CD14-positive monocyte (primary cell): Measurements from ENCODE around the gene KLHL14. TPM values are rescaled to one million over a fixed set of nuclear protein-coding genes. Genes with fewer than 3 reads are reported as not detected.

Experiments
- DNase-seq, 3 donors: peaks; one replicate each; pipeline ENCODE4 v3.0.0-alpha.2; 2011 to 2022
- H2AFZ ChIP-seq: 2 replicates; pipeline ENCODE4 v1.6.0; 2012; ENCODE audit warnings: mild to moderate bottlenecking, low read depth, low read length, inconsistent platforms; ENCODE audit not compliant: insufficient read depth, poor library complexity, severe bottlenecking
- H3K27ac ChIP-seq, 2 donors: 1 replicate in 1 of 2; 2 replicates in 1 of 2; pipeline ENCODE4 v1.5.1; 2012 to 2013; ENCODE audit warnings: low read length in 2 of 2, control low read depth in 1 of 2, inconsistent platforms in 1 of 2, low read depth in 1 of 2, mild to moderate bottlenecking in 1 of 2
- H3K27me3 ChIP-seq, 2 donors: one replicate each; pipeline versions ENCODE4 v1.6.0 to v1.6.1; 2011 to 2013; ENCODE audit warnings: low read length in 2 of 2; ENCODE audit not compliant: control insufficient read depth in 2 of 2, insufficient read depth in 2 of 2
- H3K36me3 ChIP-seq, 2 donors: replicated peaks in 1 of 2; 1 replicate in 1 of 2; 2 replicates in 1 of 2; pipeline versions ENCODE4 v1.5.1 to v1.6.1; 2012 to 2013; ENCODE audit warnings: low read length in 2 of 2, control low read depth in 1 of 2, inconsistent platforms in 1 of 2, mild to moderate bottlenecking in 1 of 2; ENCODE audit not compliant: insufficient read depth in 2 of 2, control insufficient read depth in 1 of 2
- H3K4me1 ChIP-seq, 2 donors: 1 replicate in 1 of 2; 2 replicates in 1 of 2; pipeline versions ENCODE4 v1.5.1 to v1.6.1; 2012 to 2013; ENCODE audit warnings: low read length in 2 of 2, control low read depth in 1 of 2, inconsistent platforms in 1 of 2, mild to moderate bottlenecking in 1 of 2, moderate library complexity in 1 of 2; ENCODE audit not compliant: insufficient read depth in 2 of 2, control insufficient read depth in 1 of 2
- H3K4me2 ChIP-seq: replicated peaks from 2 replicates; pipeline ENCODE3; 2012; ENCODE audit warnings: low read length, moderate library complexity, mild to moderate bottlenecking; ENCODE audit not compliant: poor library complexity, severe bottlenecking; ENCODE audit errors: extremely low read depth
- H3K4me3 ChIP-seq, 3 experiments: fragments of 200-600 bp in 1 of 3; sonication (generic) in 1 of 3; replicated peaks in 1 of 3; 1 replicate in 2 of 3; 2 replicates in 1 of 3; pipeline ENCODE4 v1.5.1; 2011 to 2013; ENCODE audit warnings: low read length in 3 of 3, mild to moderate bottlenecking in 3 of 3, control low read depth in 2 of 3, low read depth in 2 of 3, inconsistent platforms in 1 of 3, moderate library complexity in 1 of 3
- H3K79me2 ChIP-seq: 2 replicates; pipeline ENCODE4 v1.6.0; 2012; ENCODE audit warnings: mild to moderate bottlenecking, control low read depth, inconsistent platforms, low read length, moderate library complexity; ENCODE audit not compliant: insufficient read depth
- H3K9ac ChIP-seq: 2 replicates; pipeline ENCODE4 v1.6.0; 2017; ENCODE audit warnings: low read length, mild to moderate bottlenecking; ENCODE audit not compliant: insufficient read depth, poor library complexity, severe bottlenecking
- H3K9me3 ChIP-seq, 2 donors: replicated peaks in 1 of 2; 1 replicate in 1 of 2; 2 replicates in 1 of 2; pipeline versions ENCODE4 v1.5.1 to v1.6.1; 2012 to 2013; ENCODE audit warnings: low read length in 2 of 2, control low read depth in 1 of 2; ENCODE audit not compliant: control insufficient read depth in 1 of 2, insufficient read depth in 1 of 2
- H4K20me1 ChIP-seq: 2 replicates; pipeline ENCODE4 v1.6.0; 2012; ENCODE audit warnings: mild to moderate bottlenecking, low read length, control low read depth, moderate library complexity; ENCODE audit not compliant: insufficient read depth
- H3K27ac Mint-ChIP-seq, 7 donors: one replicate each; pipeline ENCODE4 v1.8.0; 2020; ENCODE audit warnings: mild to moderate bottlenecking in 7 of 7, mixed read lengths in 7 of 7, moderate library complexity in 6 of 7, inconsistent platforms in 2 of 7
- H3K27me3 Mint-ChIP-seq, 3 donors: one replicate each; pipeline ENCODE4 v1.8.0; 2021 to 2022; ENCODE audit warnings: low read depth in 3 of 3, mild to moderate bottlenecking in 3 of 3, mixed read lengths in 3 of 3, moderate library complexity in 3 of 3, inconsistent platforms in 1 of 3
- H3K36me3 Mint-ChIP-seq, 2 donors: one replicate each; pipeline ENCODE4 v1.8.0; 2020; ENCODE audit warnings: mixed read lengths in 2 of 2, inconsistent platforms in 1 of 2, mild to moderate bottlenecking in 1 of 2
- H3K4me1 Mint-ChIP-seq: one replicate; pipeline ENCODE4 v1.8.0; 2020; ENCODE audit warnings: mild to moderate bottlenecking, mixed read lengths
- H3K4me3 Mint-ChIP-seq, 2 donors: one replicate each; pipeline ENCODE4 v1.8.0; 2020; ENCODE audit warnings: mild to moderate bottlenecking in 2 of 2, mixed read lengths in 2 of 2, moderate library complexity in 1 of 2
- H3K9me3 Mint-ChIP-seq, 7 donors: one replicate each; pipeline ENCODE4 v1.8.0; 2020 to 2022; ENCODE audit warnings: mixed read lengths in 7 of 7, mild to moderate bottlenecking in 6 of 7, moderate library complexity in 6 of 7, inconsistent platforms in 2 of 7
- WGBS: methylation state at CpG from one replicate; pipeline ENCODE4 v1.1.5; 2013; ENCODE audit warnings: missing lambda C conversion rate; ENCODE audit not compliant: insufficient coverage; 5-methylcytosine and 5-hydroxymethylcytosine counted together
- intact Hi-C, 2 donors: fragments of 100-400 bp; cut with micrococcal nuclease; formaldehyde crosslinking; loops; one replicate each; pipeline versions ENCODE4 v1.15.0 to v1.15.1; 2023
- polyA plus RNA-seq, 3 donors: library from polyadenylated mRNA; depleted of rRNA in 1 of 3; unstranded in 2 of 3; stranded (reverse) in 1 of 3; fragments of 300-500 nt in 2 of 3; fragments of >200 nt in 1 of 3; fragmentation: Illumina TruSeq in 2 of 3; gene quantifications; 1 replicate in 2 of 3; 2 replicates in 1 of 3; pipeline ENCODE4 v1.2.3, GENCODE V29; 2012 to 2021
- TF ChIP-seq, protein P1 (sequence below): fragments of 200-600 bp; IDR thresholded peaks from one replicate; pipeline ENCODE4 v1.8.0; 2022; ENCODE audit warnings: antibody characterized with exemption, mild to moderate bottlenecking

KLHL14 gene
- polyA plus RNA-seq, 3 donors, result 0.08 TPM; not detected in 2

DNA sequence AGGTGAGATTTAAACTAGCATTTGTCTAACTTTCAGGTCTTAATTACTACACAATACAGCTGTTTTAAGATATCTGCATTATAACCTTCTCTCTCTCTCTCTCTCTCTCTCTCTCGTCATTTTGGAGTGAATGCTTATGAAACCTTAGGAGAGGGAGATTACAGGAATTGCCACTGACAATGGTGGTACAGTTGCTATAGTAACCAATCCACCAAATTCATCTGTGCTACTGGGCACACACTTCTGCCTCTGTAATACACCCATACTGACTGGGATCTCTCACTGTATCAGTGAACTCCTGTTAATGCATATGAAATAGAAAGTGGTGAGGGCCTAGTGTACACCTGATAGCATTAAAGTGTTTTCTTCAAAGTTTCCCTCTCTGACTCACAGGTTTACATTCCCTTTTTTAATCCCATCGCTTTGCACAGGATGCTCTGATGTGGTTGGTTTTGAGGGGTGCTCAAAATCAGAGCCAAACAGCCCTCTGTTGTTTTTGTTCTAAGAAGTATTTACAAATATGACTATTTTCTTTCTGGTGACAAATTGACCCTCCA, 13.1 kb downstream of the KLHL14 start:
- H3K4me1 ChIP-seq, result no peaks in the 10 kb centered on the region
- WGBS, result no CpG with 5 or more reads among the region's 2 CpGs

GRCh38 chr18:32754508-32755263, 18.1 kb downstream of the KLHL14 start:
- WGBS, result 40% methylated on average over 3 of the region's 7 CpGs

More for the DNA sequence above, 13.1 kb downstream of the KLHL14 start:
- Mint-ChIP-seq H3K27ac (no peak overlapping the region), H3K36me3 (no peaks in the 10 kb centered on the region), H3K9me3 (peaks cover 0 to 2% (median 0%) of the 10 kb centered on the region in 7 donors), H3K4me1 (no peaks in the 10 kb centered on the region), H3K4me3 (no peak overlapping the region), H3K27me3 (no peaks in the 10 kb centered on the region)
- Histone ChIP-seq H2AFZ (no peak overlapping the region), H3K4me3 (no peak overlapping the region), H3K36me3 (no peaks in the 10 kb centered on the region), H3K4me2 (no peak overlapping the region), H3K9ac (no peak overlapping the region), H4K20me1 (no peaks in the 10 kb centered on the region), H3K9me3 (no peaks in the 10 kb centered on the region), H3K27ac (no peak overlapping the region), H3K27me3 (no peaks in the 10 kb centered on the region), H3K79me2 (no peaks in the 10 kb centered on the region)
- no peak for DNase-seq
- TF ChIP-seq, protein P1, sequence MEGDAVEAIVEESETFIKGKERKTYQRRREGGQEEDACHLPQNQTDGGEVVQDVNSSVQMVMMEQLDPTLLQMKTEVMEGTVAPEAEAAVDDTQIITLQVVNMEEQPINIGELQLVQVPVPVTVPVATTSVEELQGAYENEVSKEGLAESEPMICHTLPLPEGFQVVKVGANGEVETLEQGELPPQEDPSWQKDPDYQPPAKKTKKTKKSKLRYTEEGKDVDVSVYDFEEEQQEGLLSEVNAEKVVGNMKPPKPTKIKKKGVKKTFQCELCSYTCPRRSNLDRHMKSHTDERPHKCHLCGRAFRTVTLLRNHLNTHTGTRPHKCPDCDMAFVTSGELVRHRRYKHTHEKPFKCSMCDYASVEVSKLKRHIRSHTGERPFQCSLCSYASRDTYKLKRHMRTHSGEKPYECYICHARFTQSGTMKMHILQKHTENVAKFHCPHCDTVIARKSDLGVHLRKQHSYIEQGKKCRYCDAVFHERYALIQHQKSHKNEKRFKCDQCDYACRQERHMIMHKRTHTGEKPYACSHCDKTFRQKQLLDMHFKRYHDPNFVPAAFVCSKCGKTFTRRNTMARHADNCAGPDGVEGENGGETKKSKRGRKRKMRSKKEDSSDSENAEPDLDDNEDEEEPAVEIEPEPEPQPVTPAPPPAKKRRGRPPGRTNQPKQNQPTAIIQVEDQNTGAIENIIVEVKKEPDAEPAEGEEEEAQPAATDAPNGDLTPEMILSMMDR, result no peak
- intact Hi-C loops, result no loop called here

More at GRCh38 chr18:32754508-32755263, 18.1 kb downstream of the KLHL14 start:
- Histone ChIP-seq H2AFZ (no peak overlapping the region), H3K27ac (no peak overlapping the region), H3K27me3 (no peaks in the 10 kb centered on the region), H3K4me2 (no peak overlapping the region), H3K79me2 (no peaks in the 10 kb centered on the region), H3K9ac (no peak overlapping the region), H4K20me1 (no peaks in the 10 kb centered on the region), H3K36me3 (no peaks in the 10 kb centered on the region), H3K9me3 (no peaks in the 10 kb centered on the region), H3K4me1 (no peaks in the 10 kb centered on the region), H3K4me3 (no peak overlapping the region)
- Mint-ChIP-seq H3K27me3 (peaks cover 0 to 2% (median 2%) of the 10 kb centered on the region in 3 donors), H3K27ac (peak overlapping the region in 1 of 7 donors; percentile 13), H3K4me1 (no peaks in the 10 kb centered on the region), H3K4me3 (no peak overlapping the region), H3K9me3 (peaks cover 0 to 2% (median 0%) of the 10 kb centered on the region in 7 donors), H3K36me3 (no peaks in the 10 kb centered on the region)
- TF ChIP-seq, protein P1, result no peak
- DNase-seq, result no peak
- intact Hi-C loops, result no loop called here
